SHP77 (cell line): Measurements from ENCODE around the gene MT4.
A peak's percentile ranks its signal among the peaks of the same experiment; 100 is the strongest.

Experiments
- DNase-seq, 2 experiments: peaks; one replicate each; lab custom pipeline; 2025; lab: John Stamatoyannopoulos, UW

MT4 gene

DNA sequence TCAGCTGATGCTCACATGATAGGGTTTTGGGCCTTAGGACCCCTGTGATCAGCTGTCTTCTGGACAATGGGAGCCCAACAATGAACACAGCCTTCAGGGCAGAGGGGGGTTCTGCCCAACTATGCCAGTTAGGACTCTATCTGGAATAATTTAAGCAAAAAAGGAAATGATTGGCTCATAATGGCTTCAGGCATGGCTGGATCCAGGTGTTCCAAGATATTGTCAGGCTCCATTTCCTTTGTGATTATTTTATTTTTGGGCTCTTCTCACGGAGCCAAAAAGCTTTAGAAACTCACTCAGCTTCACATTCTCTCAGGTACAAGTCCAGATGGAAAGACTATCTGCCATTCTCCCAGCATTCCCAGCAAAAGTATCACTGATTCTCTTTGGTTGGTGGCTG, 40.6 kb downstream of the MT4 start:
- no peak for DNase-seq

GRCh38 chr16:56606071-56606475, 41.2 kb downstream of the MT4 start:
- no peak for DNase-seq

- DNase-seq, result no peak
Measured at GRCh38 chr16:56606476-56607108, 41.7 kb downstream of the MT4 start.

DNA sequence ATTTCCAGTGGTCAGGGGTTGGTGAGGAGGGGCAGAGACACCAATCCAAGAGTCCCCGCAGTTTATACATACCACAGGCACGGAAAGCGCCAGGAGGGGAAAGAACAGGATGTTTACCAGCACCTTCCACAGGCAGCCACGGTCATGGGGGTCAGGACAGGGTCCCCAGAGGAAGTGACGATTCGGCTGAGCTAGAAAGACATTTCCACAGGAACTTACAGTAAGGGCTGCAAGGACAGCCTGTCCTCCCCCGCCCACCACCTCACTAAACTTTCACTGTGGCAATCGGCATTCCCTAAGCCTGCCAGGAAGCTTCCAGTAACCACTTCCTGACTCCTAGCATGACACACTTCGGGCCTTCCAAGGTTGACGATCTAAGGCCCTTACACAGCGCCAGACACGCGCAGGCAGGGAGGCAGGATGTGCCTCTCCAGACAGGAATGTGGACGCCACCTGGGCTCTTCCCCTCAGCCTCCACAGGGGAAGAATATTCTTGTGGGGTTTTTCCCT, 42.3 kb downstream of the MT4 start:
- DNase-seq, result peak in 1 of 2 experiments; percentile 37

- no peak for DNase-seq
Measured at GRCh38 chr16:56607675-56608042, 42.8 kb downstream of the MT4 start.

GRCh38 chr16:56608043-56608875, 43.4 kb downstream of the MT4 start, which contains the start of gene MT2A:
Gene MT2A, plus strand, starts transcription at chr16:56608584. Its CDS starts 72 bp downstream, at chr16:56608656.
- DNase-seq, result peak; percentile 92 to 96

GRCh38 chr16:56608876-56609462, 44.1 kb downstream of the MT4 start:
- DNase-seq, result peak; percentile 8 to 13

DNA sequence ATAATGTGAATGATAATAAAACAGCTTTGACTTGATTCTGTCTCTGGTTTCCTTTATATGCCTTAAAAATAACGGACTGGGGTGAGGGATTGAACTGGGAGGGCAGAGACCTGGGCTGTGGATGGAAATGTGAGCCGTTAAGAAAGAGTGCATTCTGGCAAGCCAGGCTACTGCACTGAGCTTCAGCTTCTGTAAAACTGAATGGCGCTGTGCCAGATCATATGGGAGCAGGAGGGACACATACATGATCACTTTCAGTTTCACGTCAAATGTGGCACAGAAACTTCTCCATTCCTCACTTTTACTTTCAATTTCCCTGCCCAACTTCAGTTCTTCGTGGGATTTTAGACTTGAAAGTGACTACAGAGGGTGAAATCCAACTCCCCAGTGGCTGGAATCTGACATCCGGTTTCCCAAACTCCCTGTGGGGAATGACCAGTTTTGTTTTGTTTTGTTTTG, 44.6 kb downstream of the MT4 start:
- DNase-seq, result peak; percentile 25 to 27

DNA sequence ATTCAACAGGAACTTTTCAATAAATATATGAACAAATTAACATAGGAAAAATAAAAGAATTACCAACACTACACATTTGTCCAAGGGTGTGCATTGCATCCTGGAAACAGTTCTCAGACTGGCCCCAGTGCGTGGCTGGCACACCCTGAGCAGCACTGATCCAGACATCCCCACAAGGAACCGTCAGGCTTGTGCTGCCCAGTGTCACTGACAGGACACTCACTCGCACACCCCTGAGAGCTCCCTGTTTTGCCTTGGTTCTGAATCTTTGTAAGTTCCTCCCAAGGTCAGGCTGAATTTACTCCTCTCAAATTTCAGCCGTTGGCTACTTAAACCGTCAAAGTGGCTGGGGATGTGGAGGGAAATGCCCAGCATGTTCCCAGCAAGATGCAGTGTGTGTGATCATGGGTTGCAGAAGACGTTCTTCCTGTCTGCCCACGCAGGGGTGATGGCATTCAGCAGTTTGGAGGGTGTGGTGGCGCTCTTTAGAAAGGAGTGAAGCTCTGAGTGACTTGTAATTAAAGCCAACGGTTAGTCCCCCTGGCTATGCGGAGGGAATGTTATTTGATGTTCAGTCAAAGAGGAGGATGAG, 45.2 kb downstream of the MT4 start:
- DNase-seq, result no peak

DNA sequence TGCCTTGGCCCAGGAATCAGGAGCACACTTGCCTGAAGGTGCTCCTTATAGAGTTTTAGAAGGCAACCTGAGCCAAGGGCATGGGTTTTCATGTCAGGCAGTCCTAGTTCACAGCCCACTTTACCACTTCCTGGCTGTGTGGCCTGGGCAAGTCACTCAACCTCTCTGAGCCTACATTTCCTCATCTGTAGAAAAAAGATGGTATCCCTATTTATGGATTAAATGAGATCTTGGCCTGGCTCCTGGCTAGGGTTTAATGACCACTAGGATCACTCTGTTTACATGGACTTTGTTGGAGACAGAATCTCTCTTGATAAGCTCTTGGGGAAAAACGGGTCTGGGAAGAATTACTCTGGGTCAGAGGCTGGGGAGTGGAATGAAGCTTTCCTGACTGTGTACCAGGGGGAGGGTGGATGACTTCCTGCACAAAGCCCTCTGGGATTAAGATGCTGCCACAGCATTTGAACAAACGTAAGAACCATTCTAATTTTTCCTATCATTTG, 45.8 kb downstream of the MT4 start:
- no peak for DNase-seq

GRCh38 chr16:56611281-56611833, 46.5 kb downstream of the MT4 start:
- no peak for DNase-seq

- no peak for DNase-seq
Measured at GRCh38 chr16:56613706-56614105, 48.8 kb downstream of the MT4 start.

GRCh38 chr16:56614549-56614991, 49.7 kb downstream of the MT4 start:
- no peak for DNase-seq

GRCh38 chr16:56615353-56615752, 50.5 kb downstream of the MT4 start:
- no peak for DNase-seq

DNA sequence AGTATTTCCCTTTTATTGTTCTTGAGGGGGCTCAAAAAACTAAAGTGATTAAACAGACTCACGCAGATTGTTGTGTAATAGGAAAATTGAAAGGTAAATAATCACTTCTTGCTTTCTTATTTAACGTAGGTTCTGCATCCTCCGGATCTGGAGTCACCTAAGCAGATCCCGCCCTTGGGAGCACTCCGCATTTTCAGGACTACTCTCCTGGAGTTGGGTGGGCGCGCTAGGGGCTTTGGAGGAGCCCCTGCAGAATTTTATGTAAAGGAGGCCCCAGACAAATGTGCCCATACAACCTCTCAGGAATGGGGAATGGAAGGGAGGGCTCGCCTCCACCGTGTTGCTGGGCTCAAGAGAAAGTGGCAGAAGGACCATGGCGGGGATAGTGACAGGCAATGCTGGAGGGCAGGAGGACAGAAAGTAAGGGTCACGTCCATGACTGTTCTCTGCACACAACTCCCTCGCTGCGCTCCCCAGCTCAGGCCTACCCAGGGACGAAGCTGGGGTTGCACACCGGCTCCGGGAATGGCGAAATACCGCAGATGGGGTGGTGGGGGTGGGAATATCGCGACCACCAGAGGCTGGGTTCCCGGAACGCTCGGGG, 51.8 kb downstream of the MT4 start:
- DNase-seq, result no peak

GRCh38 chr16:56617212-56618085, 52.6 kb downstream of the MT4 start:
- no peak for DNase-seq

DNA sequence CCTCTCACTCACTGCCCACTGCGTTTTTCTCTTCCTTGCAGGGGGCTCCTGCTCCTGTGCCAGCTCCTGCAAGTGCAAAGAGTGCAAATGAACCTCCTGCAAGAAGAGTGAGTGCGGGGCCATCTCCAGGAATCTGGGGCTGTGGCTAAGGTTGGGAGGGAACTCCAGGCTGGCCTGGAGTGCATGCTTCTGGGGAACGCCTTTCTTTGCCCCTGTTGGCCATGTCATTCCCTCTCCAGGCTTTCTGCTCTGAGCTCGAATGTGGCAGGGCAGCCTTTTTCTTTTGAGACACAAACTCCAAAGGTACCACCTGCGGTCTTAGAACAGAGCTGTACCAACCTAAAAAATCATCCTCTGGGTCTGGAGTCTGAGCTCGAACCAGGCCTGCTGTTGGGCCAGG, 53.3 kb downstream of the MT4 start:
- DNase-seq, result no peak
